Endothelial cell of umbilical vein (primary cell): ENCODE data around the gene APRT. TPM values are rescaled to one million over a fixed set of nuclear protein-coding genes. Genes with fewer than 3 reads are reported as not detected.

Experiments
- BruUV-seq: library from RNA; stranded (reverse); fragments of 400-500 nt; replicated peaks from 2 replicates; lab custom pipeline; 2021; lab: Mats Ljungman, UMichigan
- CTCF ChIA-PET: fragments of 300-600, 350-600 bp; sonication (Branson Sonifier 250); formaldehyde crosslinking; loops from one replicate; lab custom pipeline; 2021; ENCODE audit warnings: antibody characterized with exemption, inconsistent platforms; lab: Charles Lee
- POLR2A ChIA-PET: fragments of 300-600, 350-600 bp; sonication (Branson Sonifier 250); formaldehyde crosslinking; loops from one replicate; lab custom pipeline; 2021; ENCODE audit warnings: antibody characterized with exemption, inconsistent platforms; lab: Charles Lee
- DNase-seq: peaks from one replicate; pipeline ENCODE4 v3.0.0-alpha.2; 2011; ENCODE audit warnings: low read depth, low spot score
- FAIRE-seq: peaks from 2 replicates; lab custom pipeline; 2011; peaks lifted over from hg19 to GRCh38; lab: Jason Lieb, UNC
- H2AFZ ChIP-seq: 2 replicates; pipeline ENCODE4 v1.6.0; 2012; ENCODE audit warnings: low read depth, low read length, control low read depth, inconsistent platforms
- H3K27ac ChIP-seq: 2 replicates; pipeline ENCODE4 v1.5.1; 2011; ENCODE audit warnings: low read depth, mild to moderate bottlenecking, control low read depth, low read length, moderate library complexity; ENCODE audit not compliant: insufficient read depth
- H3K27me3 ChIP-seq, 2 experiments: 2 replicates each; pipeline versions ENCODE4 v1.6.0 to v1.6.1; 2011; ENCODE audit warnings: low read length in 2 of 2, mixed read lengths in 1 of 2; ENCODE audit not compliant: control insufficient read depth in 2 of 2, insufficient read depth in 2 of 2
- H3K36me3 ChIP-seq, 2 experiments: 2 replicates in 1 of 2; 3 replicates in 1 of 2; pipeline ENCODE4 v1.5.1; 2011; ENCODE audit warnings: low read length in 2 of 2, mild to moderate bottlenecking in 1 of 2, moderate library complexity in 1 of 2; ENCODE audit not compliant: control insufficient read depth in 2 of 2, insufficient read depth in 2 of 2; ENCODE audit errors: extremely low read depth in 1 of 2
- H3K4me1 ChIP-seq: 3 replicates; pipeline ENCODE4 v1.5.1; 2011; ENCODE audit warnings: mild to moderate bottlenecking, low read length; ENCODE audit not compliant: control insufficient read depth, insufficient read depth; ENCODE audit errors: extremely low read depth
- H3K4me2 ChIP-seq: 2 replicates; pipeline ENCODE4 v1.6.1; 2011; ENCODE audit warnings: low read length, control low read depth, mixed read lengths; ENCODE audit not compliant: insufficient read depth
- H3K4me3 ChIP-seq, 3 experiments: fragments of 200-600 bp in 1 of 3; sonication (generic), shearing (Covaris generic) in 1 of 3; replicated peaks in 1 of 3; 2 replicates each; pipeline ENCODE4 v1.5.1; 2011 to 2016; ENCODE audit warnings: control low read depth in 3 of 3, low read length in 3 of 3, mild to moderate bottlenecking in 2 of 3, inconsistent platforms in 1 of 3, low read depth in 1 of 3, moderate library complexity in 1 of 3; ENCODE audit not compliant: insufficient read depth in 1 of 3
- H3K79me2 ChIP-seq: 2 replicates; pipeline ENCODE4 v1.6.0; 2012; ENCODE audit warnings: low read length, inconsistent platforms; ENCODE audit not compliant: control insufficient read depth, insufficient read depth
- H3K9ac ChIP-seq: replicated peaks from 2 replicates; pipeline ENCODE3; 2011; ENCODE audit warnings: low read length, control low read depth; ENCODE audit not compliant: insufficient read depth; ENCODE audit errors: extremely low read depth
- H3K9me1 ChIP-seq: replicated peaks from 3 replicates; pipeline ENCODE4 v1.6.0; 2011; ENCODE audit warnings: mild to moderate bottlenecking, low read length; ENCODE audit not compliant: control insufficient read depth, insufficient read depth; ENCODE audit errors: extremely low read depth
- H3K9me3 ChIP-seq: replicated peaks from 2 replicates; pipeline ENCODE4 v1.5.1; 2012; ENCODE audit warnings: low read length, inconsistent platforms; ENCODE audit not compliant: control insufficient read depth, insufficient read depth
- H4K20me1 ChIP-seq: replicated peaks from 2 replicates; pipeline ENCODE3; 2011; ENCODE audit warnings: mild to moderate bottlenecking, low read length; ENCODE audit not compliant: control insufficient read depth, insufficient read depth; ENCODE audit errors: extremely low read depth
- CTCF ChIP-seq, 2 donors: IDR thresholded peaks; 1 replicate in 1 of 2; 2 replicates in 1 of 2; pipeline ENCODE4 v1.5.1; 2011; ENCODE audit warnings: low read length in 2 of 2, mild to moderate bottlenecking in 2 of 2, moderate library complexity in 2 of 2, control low read depth in 1 of 2, inconsistent platforms in 1 of 2, low read depth in 1 of 2; ENCODE audit not compliant: insufficient read depth in 1 of 2; ENCODE audit errors: extremely low read depth in 1 of 2
- EZH2 ChIP-seq: IDR thresholded peaks from 2 replicates; pipeline ENCODE4 v1.6.1; 2012; ENCODE audit warnings: borderline replicate concordance, low read depth, mild to moderate bottlenecking, moderate library complexity, low read length, inconsistent platforms; ENCODE audit not compliant: severe bottlenecking
- FOS ChIP-seq: IDR thresholded peaks from 2 replicates; pipeline ENCODE4 v1.6.1; 2011; ENCODE audit warnings: mild to moderate bottlenecking, low read length, moderate library complexity, borderline replicate concordance; ENCODE audit not compliant: insufficient read depth
- GATA2 ChIP-seq: IDR thresholded peaks from 2 replicates; pipeline ENCODE4 v1.7.0; 2011; ENCODE audit warnings: low read depth, mild to moderate bottlenecking, moderate library complexity, mixed read lengths, low read length; ENCODE audit not compliant: insufficient read length, insufficient read depth
- JUN ChIP-seq: IDR thresholded peaks from 2 replicates; pipeline ENCODE4 v1.6.1; 2011; ENCODE audit warnings: borderline replicate concordance, low read depth; ENCODE audit not compliant: insufficient read length, insufficient read depth
- MAX ChIP-seq: IDR thresholded peaks from 2 replicates; pipeline ENCODE4 v1.6.1; 2011; ENCODE audit not compliant: insufficient read depth, insufficient read length
- MYC ChIP-seq: IDR thresholded peaks from one replicate; pipeline ENCODE4 v1.6.1; 2011; ENCODE audit warnings: mild to moderate bottlenecking, low read depth, low read length
- POLR2A ChIP-seq: IDR thresholded peaks from 2 replicates; pipeline ENCODE4 v1.6.1; 2012; ENCODE audit warnings: low read depth, mild to moderate bottlenecking, control low read depth, low read length
- POLR2AphosphoS5 ChIP-seq: IDR thresholded peaks from 2 replicates; pipeline ENCODE4 v1.6.1; 2012; ENCODE audit warnings: low read depth, mild to moderate bottlenecking, control low read depth, low read length, moderate library complexity; ENCODE audit not compliant: insufficient read depth
- dilution Hi-C: fragments of 300-500 bp; cut with MboI; formaldehyde crosslinking; loops from one replicate; pipeline ENCODE4 v1.15.0; 2019; ENCODE audit warnings: low sequenced_read_pairs; ENCODE audit not compliant: extremely low pct_ligation_motif_present
- intact Hi-C: fragments of 100-400 bp; cut with micrococcal nuclease; formaldehyde crosslinking; loops from one replicate; pipeline ENCODE4 v1.10.0; 2022
- polyA plus RNA-seq, 4 experiments: library from polyadenylated mRNA; depleted of rRNA in 3 of 4; stranded (reverse) in 3 of 4; unstranded in 1 of 4; fragments of >200 nt; gene quantifications; 2 replicates each; pipeline versions ENCODE4 v1.2.1 to v1.2.3, GENCODE V29; 2011 to 2012; ENCODE audit warnings: missing spikeins in 1 of 4
- total RNA-seq: library from RNA; stranded (reverse); gene quantifications from 2 replicates; pipeline ENCODE4 v1.2.3, GENCODE V29; 2021

The APRT gene
- total and polyA plus RNA-seq, 2 donors (not counting 3 experiments of a cell fraction or from before 2014, with no cell fraction given), result 143 to 152 TPM

GRCh38 chr16:88842806-88843205 is 31.1 kb upstream of the APRT start:
- ChIA-PET POLR2A (no interaction called here), CTCF (no interaction called here)
- no peak for TF ChIP-seq EZH2
- peaks cover 0 to 10% of the 10 kb centered on the region in 2 experiments for H3K36me3 ChIP-seq
- H3K9ac ChIP-seq, result no peak overlapping the region
- H3K9me3 ChIP-seq, result no peaks in the 10 kb centered on the region
- no peak for FAIRE-seq
- no peaks in the 10 kb centered on the region for H3K27me3 ChIP-seq
- BruUV-seq, result no TSS peak
- no peaks in the 10 kb centered on the region for H3K79me2 ChIP-seq
- dilution Hi-C loops (no loop called here), intact Hi-C loops (no loop called here)
- H2AFZ ChIP-seq, result no peak overlapping the region
- no peak overlapping the region for H3K27ac ChIP-seq
- no peak for DNase-seq
- no peaks in the 10 kb centered on the region for H4K20me1 ChIP-seq
- H3K9me1 ChIP-seq, result no peaks in the 10 kb centered on the region
- no peak overlapping the region for H3K4me2 ChIP-seq
- H3K4me3 ChIP-seq, result no peak overlapping the region
- H3K4me1 ChIP-seq, result no peaks in the 10 kb centered on the region

GRCh38 chr16:88842308-88842756 is 30.6 kb upstream of the APRT start:
- Histone ChIP-seq H3K9ac (no peak overlapping the region), H3K4me1 (no peaks in the 10 kb centered on the region), H4K20me1 (no peaks in the 10 kb centered on the region), H3K27ac (no peak overlapping the region), H3K9me3 (no peaks in the 10 kb centered on the region), H3K27me3 (no peaks in the 10 kb centered on the region), H3K4me2 (no peak overlapping the region), H2AFZ (no peak overlapping the region), H3K9me1 (no peaks in the 10 kb centered on the region), H3K79me2 (no peaks in the 10 kb centered on the region), H3K4me3 (no peak overlapping the region), H3K36me3 (peaks cover 0 to 10% of the 10 kb centered on the region in 2 experiments)
- ChIA-PET CTCF (no interaction called here), POLR2A (no interaction called here)
- DNase-seq, result no peak
- dilution Hi-C loops, result no loop called here
- TF ChIP-seq JUN (no peak), EZH2 (no peak), FOS (no peak), MYC (no peak), POLR2AphosphoS5 (no peak), CTCF (IDR thresholded peaks at IDR 0.05; ENCODE audit: extremely low read depth in 1 of 2, insufficient read depth in 1 of 2, low read depth in 1 of 2, low read length in 2 of 2) (no peak), MAX (no peak), POLR2A (no peak), GATA2 (no peak)
- no TSS peak for BruUV-seq
- FAIRE-seq, result no peak
- intact Hi-C loops, result no loop called here
